Testis (tissue), 3 donors: ENCODE data around the gene YY1. TPM values are rescaled to one million over a fixed set of nuclear protein-coding genes. Genes with fewer than 3 reads are reported as not detected.

Experiments
- DNase-seq: peaks from one replicate; pipeline ENCODE4 v3.0.0-alpha.2; 2019
- H3K27ac ChIP-seq, 2 donors: fragments of 200-600 bp; sonication (generic); one replicate each; pipeline ENCODE4 v1.5.1; 2019
- H3K27me3 ChIP-seq: fragments of 200-600 bp; sonication (generic); one replicate; pipeline ENCODE4 v1.5.1; 2019
- H3K36me3 ChIP-seq: fragments of 200-600 bp; sonication (generic); one replicate; pipeline ENCODE4 v1.5.1; 2017; ENCODE audit warnings: low read depth; ENCODE audit errors: missing control alignments
- H3K4me1 ChIP-seq: fragments of 200-600 bp; sonication (generic); one replicate; pipeline ENCODE4 v1.5.1; 2019
- H3K4me3 ChIP-seq, 2 donors: fragments of 200-600 bp; sonication (generic); one replicate each; pipeline ENCODE4 v1.5.1; 2017 to 2019
- H3K9me3 ChIP-seq: fragments of 200-600 bp; sonication (generic); one replicate; pipeline ENCODE4 v1.5.1; 2017
- POLR2A ChIP-seq: fragments of 450-650 bp; IDR thresholded peaks from one replicate; pipeline ENCODE4 v1.6.1; 2017; ENCODE audit warnings: antibody characterized with exemption, mild to moderate bottlenecking, moderate library complexity
- WGBS, 2 donors: methylation state at CpG; one replicate each; pipeline ENCODE4 v1.1.5; 2018; 5-methylcytosine and 5-hydroxymethylcytosine counted together
- intact Hi-C: fragments of 100-400 bp; cut with DNase I; formaldehyde crosslinking; loops from one replicate; pipeline ENCODE4 v1.15.1; 2023; ENCODE audit warnings: low total_unique reads
- polyA plus RNA-seq: library from polyadenylated mRNA; stranded (reverse); fragments of 350-450 nt; fragmentation: Illumina TruSeq; extraction: RNeasy Lipid Tissue Mini Kit (QIAGEN cat#74804); gene quantifications from one replicate; pipeline ENCODE4 v1.2.3, GENCODE V29; 2014; ENCODE audit warnings: low read depth, low replicate concordance; ENCODE audit not compliant: insufficient read depth
- total RNA-seq, 2 donors: library from RNA; depleted of rRNA; stranded (reverse); fragments of >200 nt; gene quantifications; one replicate each; pipeline ENCODE4 v1.2.3, GENCODE V29; 2016
- TF ChIP-seq, protein P1 (sequence below), 3 experiments: fragments of 450-650 bp in 2 of 3; fragments of 200-600 bp in 1 of 3; sonication (generic) in 1 of 3; IDR thresholded peaks; one replicate each; pipeline ENCODE4 v1.5.1; 2016 to 2019; ENCODE audit warnings: antibody characterized with exemption in 3 of 3, mild to moderate bottlenecking in 2 of 3, moderate library complexity in 1 of 3

Gene YY1
- total and polyA plus RNA-seq, 3 donors from 2014 or later = 58.1 to 74.2 (median 68.2) TPM

DNA sequence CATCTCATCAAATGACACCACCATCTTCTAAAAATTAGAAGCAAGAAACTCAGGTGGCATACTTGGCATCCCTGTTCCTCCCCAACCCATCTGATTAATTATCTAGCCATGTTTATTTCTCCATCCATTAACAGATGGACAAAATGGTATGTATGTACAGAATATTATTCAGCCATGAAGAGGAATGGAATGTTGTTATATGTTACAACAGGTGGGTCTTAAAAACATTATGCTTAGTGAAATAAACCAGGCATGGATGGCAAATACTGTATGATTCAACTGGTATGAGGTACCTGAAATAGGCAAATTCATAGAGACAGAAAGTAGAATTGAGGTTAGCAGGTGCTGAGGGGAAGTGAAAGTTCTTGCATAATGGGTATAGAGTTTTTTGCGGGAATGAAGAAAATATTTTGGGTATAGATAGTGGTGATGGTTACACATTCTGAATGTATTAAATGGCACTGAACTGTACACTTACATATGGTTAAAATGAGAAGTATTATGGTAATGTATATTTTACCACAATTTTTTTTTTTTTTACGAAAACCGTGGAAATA, 17.5 kb downstream of the YY1 start:
- Histone ChIP-seq H3K27ac (no peak overlapping the region), H3K4me3 (no peak overlapping the region), H3K36me3 (no peaks in the 10 kb centered on the region), H3K27me3 (no peaks in the 10 kb centered on the region), H3K4me1 (peaks cover 3% of the 10 kb centered on the region), H3K9me3 (no peaks in the 10 kb centered on the region)
- DNase-seq = no peak
- intact Hi-C loops = no loop called here
- 90 to 91% methylated on average over 3 of the region's 3 CpGs for WGBS, 2 donors
- no peak for TF ChIP-seq POLR2A
- TF ChIP-seq, protein P1, sequence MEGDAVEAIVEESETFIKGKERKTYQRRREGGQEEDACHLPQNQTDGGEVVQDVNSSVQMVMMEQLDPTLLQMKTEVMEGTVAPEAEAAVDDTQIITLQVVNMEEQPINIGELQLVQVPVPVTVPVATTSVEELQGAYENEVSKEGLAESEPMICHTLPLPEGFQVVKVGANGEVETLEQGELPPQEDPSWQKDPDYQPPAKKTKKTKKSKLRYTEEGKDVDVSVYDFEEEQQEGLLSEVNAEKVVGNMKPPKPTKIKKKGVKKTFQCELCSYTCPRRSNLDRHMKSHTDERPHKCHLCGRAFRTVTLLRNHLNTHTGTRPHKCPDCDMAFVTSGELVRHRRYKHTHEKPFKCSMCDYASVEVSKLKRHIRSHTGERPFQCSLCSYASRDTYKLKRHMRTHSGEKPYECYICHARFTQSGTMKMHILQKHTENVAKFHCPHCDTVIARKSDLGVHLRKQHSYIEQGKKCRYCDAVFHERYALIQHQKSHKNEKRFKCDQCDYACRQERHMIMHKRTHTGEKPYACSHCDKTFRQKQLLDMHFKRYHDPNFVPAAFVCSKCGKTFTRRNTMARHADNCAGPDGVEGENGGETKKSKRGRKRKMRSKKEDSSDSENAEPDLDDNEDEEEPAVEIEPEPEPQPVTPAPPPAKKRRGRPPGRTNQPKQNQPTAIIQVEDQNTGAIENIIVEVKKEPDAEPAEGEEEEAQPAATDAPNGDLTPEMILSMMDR (IDR thresholded peaks at IDR 0.05) = no peak

DNA sequence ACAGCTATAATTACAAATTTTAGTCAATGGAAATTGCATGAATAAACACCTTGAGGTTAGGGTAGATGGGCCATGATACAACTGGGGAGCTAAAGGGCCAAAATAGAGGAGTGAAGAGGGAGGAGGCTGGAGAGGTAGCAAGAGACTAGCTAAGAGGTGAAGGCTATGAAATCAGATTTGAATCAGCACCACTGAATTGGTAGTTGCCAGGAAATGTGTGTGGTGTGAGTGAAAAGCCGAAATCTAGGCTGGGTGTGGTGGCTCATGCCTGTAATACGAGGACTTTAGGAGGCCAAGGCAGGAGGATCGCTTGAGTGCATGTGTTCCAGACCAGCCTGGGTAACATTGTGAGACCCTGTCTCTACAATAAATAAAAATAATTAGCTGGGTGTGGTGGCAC, 22.7 kb downstream of the YY1 start:
- TF ChIP-seq, protein P1 (IDR thresholded peaks at IDR 0.05) = no peak
- no peak for TF ChIP-seq POLR2A
- no peak for DNase-seq
- intact Hi-C loops = no loop called here
- Histone ChIP-seq H3K9me3 (no peaks in the 10 kb centered on the region), H3K4me3 (no peak overlapping the region), H3K27me3 (no peaks in the 10 kb centered on the region), H3K27ac (no peak overlapping the region), H3K4me1 (peaks cover 11% of the 10 kb centered on the region), H3K36me3 (no peaks in the 10 kb centered on the region)
- 87 to 91% methylated on average over 3 of the region's 3 CpGs for WGBS, 2 donors

DNA sequence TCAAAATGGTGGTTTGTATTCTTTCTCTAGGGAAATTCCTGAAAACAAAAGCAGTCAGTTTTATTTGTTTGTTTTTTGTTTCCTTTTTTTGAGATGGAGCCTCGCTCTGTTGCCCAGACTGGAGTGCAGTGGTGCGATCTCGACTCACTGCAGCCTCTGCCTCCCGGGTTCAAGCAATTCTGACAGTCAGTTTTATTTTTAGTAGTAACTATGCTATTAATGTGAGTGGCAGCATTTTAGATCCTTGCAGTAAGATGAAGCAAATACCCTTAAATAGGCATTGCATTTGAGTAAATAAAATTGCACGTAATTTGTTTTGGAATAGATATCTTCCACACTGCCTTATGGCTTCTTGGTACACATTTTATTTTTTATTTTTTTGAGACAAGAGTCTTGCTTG, 23.6 kb downstream of the YY1 start:
- no peak for DNase-seq
- 73 to 79% methylated on average over 5 of the region's 5 CpGs for WGBS, 2 donors
- Histone ChIP-seq H3K27me3 (no peaks in the 10 kb centered on the region), H3K9me3 (no peaks in the 10 kb centered on the region), H3K36me3 (no peaks in the 10 kb centered on the region), H3K4me3 (no peak overlapping the region), H3K27ac (no peak overlapping the region), H3K4me1 (peaks cover 11% of the 10 kb centered on the region)
- no peak for TF ChIP-seq POLR2A
- TF ChIP-seq, protein P1 (IDR thresholded peaks at IDR 0.05) = no peak
- intact Hi-C loops = no loop called here

DNA sequence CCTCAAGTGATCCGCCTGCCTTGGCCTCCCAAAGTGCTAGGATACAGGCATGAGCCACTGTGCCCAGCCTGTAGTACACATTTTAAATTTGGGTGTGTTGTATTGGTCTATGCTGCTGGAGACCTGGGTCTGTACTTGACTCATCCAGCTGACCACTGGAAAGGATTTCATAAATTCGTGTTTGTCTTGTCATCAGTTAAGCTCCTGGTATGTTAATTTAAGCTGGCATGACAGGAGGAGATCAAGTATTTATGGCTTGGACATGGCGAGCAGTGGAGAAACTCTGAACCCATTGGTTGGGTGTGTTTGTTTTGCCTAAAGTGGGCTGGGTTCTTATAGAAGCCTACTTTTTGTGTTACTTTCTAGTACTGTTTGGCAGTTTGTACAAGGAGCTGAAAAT, 24.2 kb downstream of the YY1 start:
- DNase-seq = no peak
- no peak overlapping the region for H3K4me3 ChIP-seq
- no peaks in the 10 kb centered on the region for H3K9me3 ChIP-seq
- no peaks in the 10 kb centered on the region for H3K36me3 ChIP-seq
- H3K27me3 ChIP-seq = no peaks in the 10 kb centered on the region
- intact Hi-C loops = no loop called here
- TF ChIP-seq POLR2A = no peak
- WGBS, 2 donors = 66 to 79% methylated on average over 3 of the region's 3 CpGs
- H3K4me1 ChIP-seq = peaks cover 11% of the 10 kb centered on the region
- H3K27ac ChIP-seq = no peak overlapping the region

DNA sequence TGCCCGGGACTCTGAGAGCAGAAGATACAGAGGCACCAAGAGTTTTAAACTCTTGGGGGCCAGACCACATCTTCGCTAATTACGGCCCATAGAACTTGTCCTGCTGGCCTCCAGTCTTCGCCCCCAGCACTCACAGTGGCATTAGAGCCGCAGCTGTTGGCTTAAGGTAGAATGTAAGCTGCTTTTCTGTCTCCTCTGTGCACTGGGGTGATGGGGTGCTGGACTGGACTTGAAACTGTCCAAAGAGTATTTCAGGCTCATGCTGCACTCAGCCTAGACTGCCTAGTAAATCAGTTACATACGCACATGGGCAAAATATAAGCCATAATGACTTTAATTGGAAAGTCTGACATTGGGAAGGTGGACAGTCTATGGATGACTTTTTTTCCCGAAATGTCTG, 29.0 kb downstream of the YY1 start:
- Histone ChIP-seq H3K4me1 (peaks cover 8% of the 10 kb centered on the region), H3K36me3 (no peaks in the 10 kb centered on the region), H3K9me3 (no peaks in the 10 kb centered on the region), H3K4me3 (no peak overlapping the region), H3K27me3 (no peaks in the 10 kb centered on the region), H3K27ac (no peak overlapping the region)
- WGBS, 2 donors = 89 to 90% methylated on average over 7 of the region's 7 CpGs
- no peak for DNase-seq
- intact Hi-C loops = no loop called here
- TF ChIP-seq POLR2A = no peak
- TF ChIP-seq, protein P1 (IDR thresholded peaks at IDR 0.05) = no peak
